ENCODE measurements around the gene FZD1. TPM values are rescaled to one million over a fixed set of nuclear protein-coding genes. Genes with fewer than 3 reads are reported as not detected.

Gene FZD1
- total RNA-seq, 1 experiment from 2014 or later = 2.7 TPM

GRCh38 chr7:91297939-91298338 is 33.7 kb downstream of the FZD1 start:
- Histone ChIP-seq H3K9me3 (ENCODE audit: low read length) (no peaks in the 10 kb centered on the region), H2AFZ (ENCODE audit: low read length) (no peak overlapping the region), H3K9me2 (replicated peaks; ENCODE audit: low read length) (no peaks in the 10 kb centered on the region), H4K20me1 (ENCODE audit: low read length) (peaks cover under 1% of the 10 kb centered on the region; the same call in 1 of the 2 replicates), H3K9ac (ENCODE audit: low read length) (no peak overlapping the region), H3K4me2 (ENCODE audit: low read length) (no peak overlapping the region), H3K79me2 (ENCODE audit: low read length) (no peaks in the 10 kb centered on the region), H3K27ac (ENCODE audit: low read length) (no peak overlapping the region), H3F3A (ENCODE audit: low read length, unreplicated experiment) (no peaks in the 10 kb centered on the region), H3K36me3 (ENCODE audit: low read depth, low read length) (no peaks in the 10 kb centered on the region), H3K4me3 (ENCODE audit: low read length) (no peak overlapping the region), H3K4me1 (ENCODE audit: insufficient read depth, low read length) (no peaks in the 10 kb centered on the region; the same call in 1 of the 2 replicates), H3K27me3 (ENCODE audit: low read length) (peaks cover 32% of the 10 kb centered on the region)
- DNase-seq (no peak), ATAC-seq (no peak)
- intact Hi-C loops (cut with micrococcal nuclease) = no loop called here
- CTCF ChIA-PET = no interaction called here
- BruUV-seq (replicated peaks) = no TSS peak
- TF ChIP-seq EZH2phosphoT487 (IDR thresholded peaks at IDR 0.05; ENCODE audit: borderline replicate concordance, low read length) (no peak), CTCF (conservative IDR thresholded peaks at IDR 0.05; ENCODE audit: low read depth, low read length) (no peak), EZH2 (IDR thresholded peaks at IDR 0.05; ENCODE audit: low read length, unreplicated experiment) (no peak)
- POLR2A ChIA-PET (ENCODE audit: unreplicated experiment) = no interaction called here

DNA sequence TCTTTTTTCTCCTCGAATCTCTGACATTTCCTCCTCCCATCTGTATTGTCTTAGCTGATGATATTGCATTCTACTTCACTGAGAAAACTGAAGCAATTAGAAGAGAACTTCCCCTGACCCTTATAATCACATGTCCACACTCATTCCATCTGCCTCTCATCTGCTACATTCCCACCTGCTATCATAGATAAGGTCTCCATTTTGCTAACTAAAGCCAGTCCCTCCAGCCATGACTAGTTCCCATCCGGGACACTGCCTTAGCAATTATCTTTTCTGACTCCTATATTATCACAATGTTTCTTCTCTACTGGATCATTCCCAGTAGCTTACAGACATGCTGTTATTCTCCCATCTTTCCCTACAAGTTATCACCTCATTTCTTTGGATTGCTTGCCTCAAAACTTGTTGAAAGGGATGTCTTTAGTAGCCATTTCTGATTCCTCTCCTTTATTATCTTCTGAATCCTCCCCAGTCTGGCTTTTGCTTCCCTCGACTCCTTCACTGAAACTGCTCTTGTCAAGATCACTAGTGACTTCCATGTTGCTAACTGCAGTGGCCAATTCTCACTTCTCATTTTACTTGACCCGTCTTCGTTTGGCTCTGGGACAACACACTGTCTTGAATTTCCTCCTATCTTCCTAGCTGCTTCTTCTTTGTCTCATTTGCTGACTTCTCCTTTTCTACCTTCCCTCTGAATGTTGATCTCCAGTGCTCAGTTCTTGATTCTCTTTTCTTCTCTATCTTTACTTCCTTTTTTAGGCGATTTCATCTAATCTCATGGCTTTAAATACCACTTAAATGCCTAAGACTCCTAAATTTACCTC is 35.9 kb downstream of the FZD1 start:
- ATAC-seq = no peak
- no TSS peak for BruUV-seq (replicated peaks)
- H3K9me3 ChIP-seq (ENCODE audit: low read length) = no peaks in the 10 kb centered on the region
- no peaks in the 10 kb centered on the region for H4K20me1 ChIP-seq (ENCODE audit: low read length)
- H3K79me2 ChIP-seq (ENCODE audit: low read length) = no peaks in the 10 kb centered on the region
- H3K4me3 ChIP-seq (ENCODE audit: low read length) = no peak overlapping the region
- H3K4me2 ChIP-seq (ENCODE audit: low read length) = no peak overlapping the region
- ChIA-PET CTCF (no interaction called here), POLR2A (ENCODE audit: unreplicated experiment) (interaction anchor here (0.6 kb wide), 1 partner anchor 9 kb away, joined by 4 read pairs; no protein-coding TSS in a partner anchor)
- H3K27me3 ChIP-seq (ENCODE audit: low read length) = peaks cover 32% of the 10 kb centered on the region
- H3K36me3 ChIP-seq (ENCODE audit: low read depth, low read length) = no peaks in the 10 kb centered on the region
- no peak overlapping the region for H3K9ac ChIP-seq (ENCODE audit: low read length)
- no peaks in the 10 kb centered on the region for H3K9me2 ChIP-seq (replicated peaks; ENCODE audit: low read length)
- H3F3A ChIP-seq (ENCODE audit: low read length, unreplicated experiment) = no peaks in the 10 kb centered on the region
- DNase-seq = no peak
- H3K4me1 ChIP-seq (ENCODE audit: insufficient read depth, low read length) = no peaks in the 10 kb centered on the region
- no peak overlapping the region for H3K27ac ChIP-seq (ENCODE audit: low read length)
- intact Hi-C loops (cut with micrococcal nuclease) = no loop called here
- H2AFZ ChIP-seq (ENCODE audit: low read length) = no peak overlapping the region
- TF ChIP-seq EZH2phosphoT487 (IDR thresholded peaks at IDR 0.05; ENCODE audit: borderline replicate concordance, low read length) (no peak), CTCF (conservative IDR thresholded peaks at IDR 0.05; ENCODE audit: low read depth, low read length) (no peak), EZH2 (IDR thresholded peaks at IDR 0.05; ENCODE audit: low read length, unreplicated experiment) (no peak)

GRCh38 chr7:91302794-91303193 is 38.6 kb downstream of the FZD1 start:
- Histone ChIP-seq H3K9me2 (replicated peaks; ENCODE audit: low read length) (no peaks in the 10 kb centered on the region), H3K27ac (ENCODE audit: low read length) (no peak overlapping the region), H3K36me3 (ENCODE audit: low read depth, low read length) (no peaks in the 10 kb centered on the region), H2AFZ (ENCODE audit: low read length) (no peak overlapping the region), H3K79me2 (ENCODE audit: low read length) (no peaks in the 10 kb centered on the region), H3K4me2 (ENCODE audit: low read length) (no peak overlapping the region), H3K27me3 (ENCODE audit: low read length) (peaks cover 27% of the 10 kb centered on the region), H4K20me1 (ENCODE audit: low read length) (no peaks in the 10 kb centered on the region), H3F3A (ENCODE audit: low read length, unreplicated experiment) (no peaks in the 10 kb centered on the region), H3K9ac (ENCODE audit: low read length) (no peak overlapping the region), H3K4me3 (ENCODE audit: low read length) (no peak overlapping the region), H3K9me3 (ENCODE audit: low read length) (no peaks in the 10 kb centered on the region), H3K4me1 (ENCODE audit: insufficient read depth, low read length) (no peaks in the 10 kb centered on the region)
- no peak for ATAC-seq
- no peak for TF ChIP-seq CTCF (conservative IDR thresholded peaks at IDR 0.05; ENCODE audit: low read depth, low read length)
- ChIA-PET CTCF (no interaction called here), POLR2A (ENCODE audit: unreplicated experiment) (no interaction called here)
- intact Hi-C loops (cut with micrococcal nuclease) = no loop called here
- no peak for DNase-seq
- no TSS peak for BruUV-seq (replicated peaks)
